ENCODE data around the gene CD28.

Gene CD28

GRCh38 chr2:203715744-203716143 lies 9.3 kb downstream of the CD28 start:
- no peak for DNase-seq (ENCODE audit: low read depth in 2 of 2)

GRCh38 chr2:203718087-203718486 lies 11.6 kb downstream of the CD28 start:
- DNase-seq (ENCODE audit: low read depth in 2 of 2): peak; percentile 39 to 44

- DNase-seq (ENCODE audit: low read depth in 2 of 2): no peak
Observed at GRCh38 chr2:203719456-203720410, 13.3 kb downstream of the CD28 start.

GRCh38 chr2:203720915-203721672 lies 14.7 kb downstream of the CD28 start:
- DNase-seq (ENCODE audit: low read depth in 2 of 2): no peak

GRCh38 chr2:203721781-203722300 lies 15.4 kb downstream of the CD28 start:
- no peak for DNase-seq (ENCODE audit: low read depth in 2 of 2)

GRCh38 chr2:203722411-203722810 lies 16.0 kb downstream of the CD28 start:
- no peak for DNase-seq (ENCODE audit: low read depth in 2 of 2)

- no peak for DNase-seq (ENCODE audit: low read depth in 2 of 2)
Observed at GRCh38 chr2:203728321-203728720, 21.9 kb downstream of the CD28 start.

GRCh38 chr2:203730076-203730729 lies 23.8 kb downstream of the CD28 start:
- DNase-seq (ENCODE audit: low read depth in 2 of 2): no peak

- no peak for DNase-seq (ENCODE audit: low read depth in 2 of 2)
Observed at GRCh38 chr2:203730883-203731282, 24.4 kb downstream of the CD28 start.

GRCh38 chr2:203732092-203732952 lies 25.9 kb downstream of the CD28 start:
- no peak for DNase-seq (ENCODE audit: low read depth in 2 of 2)

- no peak for DNase-seq (ENCODE audit: low read depth in 2 of 2)
Observed at GRCh38 chr2:203732953-203733510, 26.6 kb downstream of the CD28 start.

- no peak for DNase-seq (ENCODE audit: low read depth in 2 of 2)
Observed at GRCh38 chr2:203733684-203734083, 27.2 kb downstream of the CD28 start.

GRCh38 chr2:203734276-203734983 lies 28.0 kb downstream of the CD28 start:
- DNase-seq (ENCODE audit: low read depth in 2 of 2): no peak

GRCh38 chr2:203737360-203737759 lies 30.9 kb downstream of the CD28 start:
- DNase-seq (ENCODE audit: low read depth in 2 of 2): no peak

GRCh38 chr2:203739351-203739750 lies 32.9 kb downstream of the CD28 start:
- no peak for DNase-seq (ENCODE audit: low read depth in 2 of 2)

GRCh38 chr2:203740871-203741281 lies 34.4 kb downstream of the CD28 start:
- DNase-seq (ENCODE audit: low read depth in 2 of 2): peak in 1 of 2 donors; percentile 32

GRCh38 chr2:203741566-203741965 lies 35.1 kb downstream of the CD28 start:
- no peak for DNase-seq (ENCODE audit: low read depth in 2 of 2)

- DNase-seq (ENCODE audit: low read depth in 2 of 2): no peak
Observed at GRCh38 chr2:203743441-203743981, 37.1 kb downstream of the CD28 start.

- DNase-seq (ENCODE audit: low read depth in 2 of 2): no peak
Observed at GRCh38 chr2:203744091-203744490, 37.7 kb downstream of the CD28 start.

- no peak for DNase-seq (ENCODE audit: low read depth in 2 of 2)
Observed at GRCh38 chr2:203745267-203745666, 38.8 kb downstream of the CD28 start.
